GM12892 (cell line): ENCODE measurements around the gene SELENOO.

Experiments
- POLR2A ChIP-seq: IDR thresholded peaks from 2 replicates; pipeline ENCODE4 v1.6.1; 2011; ENCODE audit warnings: low read depth, low read length, control low read depth
- POLR2AphosphoS5 ChIP-seq: IDR thresholded peaks from 2 replicates; pipeline ENCODE4 v1.6.1; 2011; ENCODE audit warnings: low read depth, low read length, control low read depth
- TAF1 ChIP-seq: IDR thresholded peaks from 2 replicates; pipeline ENCODE4 v1.6.1; 2011; ENCODE audit warnings: low read depth, mild to moderate bottlenecking, control low read depth, low read length, borderline replicate concordance

DNA sequence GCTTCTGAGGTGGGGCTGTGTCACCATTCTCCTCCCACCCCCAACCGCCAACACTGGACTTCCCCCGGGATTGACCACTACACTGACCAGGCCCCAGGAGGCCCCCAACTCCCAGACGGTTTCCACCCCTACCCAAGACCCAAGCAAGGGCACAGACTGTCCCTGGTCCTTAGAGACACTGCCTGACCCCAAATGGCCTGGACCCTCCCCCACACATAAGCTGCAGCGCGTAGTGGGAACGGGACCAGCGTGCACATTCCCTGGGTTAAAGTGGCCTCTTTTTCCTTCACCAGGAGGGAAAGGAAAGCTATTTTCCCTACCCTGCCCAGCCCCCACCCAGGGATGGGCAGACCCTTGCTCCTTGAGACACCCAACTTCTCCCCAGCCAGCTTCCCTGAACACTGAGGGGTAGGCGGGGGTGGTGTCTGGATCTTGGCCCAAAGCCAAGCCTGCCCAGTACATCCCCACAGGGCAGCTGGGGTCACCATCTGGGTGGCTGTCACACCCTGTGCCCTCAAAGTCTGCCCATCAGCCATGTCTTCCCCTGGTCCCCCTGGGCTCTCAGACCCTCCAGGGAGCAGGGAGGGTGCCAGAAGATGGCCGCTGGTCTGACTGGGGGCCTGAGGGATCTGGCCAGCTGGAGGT is 62.3 kb downstream of the SELENOO start:
- no peak for TF ChIP-seq POLR2A
- TF ChIP-seq TAF1 = no peak
- TF ChIP-seq POLR2AphosphoS5 = no peak
